ENCODE measurements around the gene RTP2. TPM values are rescaled to one million over a fixed set of nuclear protein-coding genes. Genes with fewer than 3 reads are reported as not detected.

Gene RTP2
- total and polyA plus RNA-seq, 8 donors: not detected

GRCh38 chr3:187739561-187740332, 37.4 kb upstream of the RTP2 start:
- Histone ChIP-seq H3K9me3 (no peaks in the 10 kb centered on the region), H3K36me3 (peaks cover 0 to 12% of the 10 kb centered on the region in 2 donors), H3K4me3 (peak overlapping the region; percentile 9 to 57), H3K27me3 (no peaks in the 10 kb centered on the region), H3K27ac (peak overlapping the region; percentile 99), H3K4me1 (peaks cover 27 to 63% of the 10 kb centered on the region in 2 donors)
- peak; percentile 96 to 97 for TF ChIP-seq CTCF (IDR thresholded peaks at IDR 0.05)
- peak; percentile 86 to 95 (median 91) for DNase-seq
- ATAC-seq: peak; percentile 44
- intact Hi-C loops (cut with DNase I): loop anchor here (5.0 to 10.0 kb wide), 3 partner anchors 1213 to 1405 kb away; no protein-coding TSS in a partner anchor

DNA sequence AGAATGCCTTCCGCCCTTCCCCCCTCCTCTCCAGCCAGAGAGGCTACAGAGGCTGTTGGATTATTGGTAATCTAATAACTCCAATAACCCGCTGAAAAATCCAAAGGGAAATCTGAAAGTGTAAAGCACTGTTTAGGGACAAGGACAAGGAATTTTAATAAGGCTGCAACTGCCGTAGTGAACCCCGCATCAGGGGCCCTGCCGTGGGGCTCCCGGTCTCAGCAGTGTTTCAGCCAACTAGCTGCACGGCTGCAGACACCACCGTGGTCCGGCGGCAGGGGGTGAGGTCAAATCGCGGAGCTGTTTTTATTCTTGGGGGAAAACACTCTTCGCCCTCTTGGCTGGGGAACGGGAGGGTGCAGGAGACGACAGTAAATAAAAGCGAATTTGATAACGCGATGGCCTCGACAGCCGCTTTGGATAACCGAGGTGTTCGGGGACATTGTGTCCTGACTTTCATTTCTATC, 36.8 kb upstream of the RTP2 start:
- DNase-seq: peak in 1 of 4 donors; percentile 84
- H3K27ac ChIP-seq: peak overlapping the region; percentile 99
- no peaks in the 10 kb centered on the region for H3K9me3 ChIP-seq
- peaks cover 0 to 18% of the 10 kb centered on the region in 2 donors for H3K36me3 ChIP-seq
- intact Hi-C loops (cut with DNase I): no loop called here
- peaks cover 27 to 65% of the 10 kb centered on the region in 2 donors for H3K4me1 ChIP-seq
- TF ChIP-seq CTCF (IDR thresholded peaks at IDR 0.05): no peak
- peak; percentile 0 for ATAC-seq
- H3K27me3 ChIP-seq: no peaks in the 10 kb centered on the region
- peak overlapping the region; percentile 9 to 57 for H3K4me3 ChIP-seq

DNA sequence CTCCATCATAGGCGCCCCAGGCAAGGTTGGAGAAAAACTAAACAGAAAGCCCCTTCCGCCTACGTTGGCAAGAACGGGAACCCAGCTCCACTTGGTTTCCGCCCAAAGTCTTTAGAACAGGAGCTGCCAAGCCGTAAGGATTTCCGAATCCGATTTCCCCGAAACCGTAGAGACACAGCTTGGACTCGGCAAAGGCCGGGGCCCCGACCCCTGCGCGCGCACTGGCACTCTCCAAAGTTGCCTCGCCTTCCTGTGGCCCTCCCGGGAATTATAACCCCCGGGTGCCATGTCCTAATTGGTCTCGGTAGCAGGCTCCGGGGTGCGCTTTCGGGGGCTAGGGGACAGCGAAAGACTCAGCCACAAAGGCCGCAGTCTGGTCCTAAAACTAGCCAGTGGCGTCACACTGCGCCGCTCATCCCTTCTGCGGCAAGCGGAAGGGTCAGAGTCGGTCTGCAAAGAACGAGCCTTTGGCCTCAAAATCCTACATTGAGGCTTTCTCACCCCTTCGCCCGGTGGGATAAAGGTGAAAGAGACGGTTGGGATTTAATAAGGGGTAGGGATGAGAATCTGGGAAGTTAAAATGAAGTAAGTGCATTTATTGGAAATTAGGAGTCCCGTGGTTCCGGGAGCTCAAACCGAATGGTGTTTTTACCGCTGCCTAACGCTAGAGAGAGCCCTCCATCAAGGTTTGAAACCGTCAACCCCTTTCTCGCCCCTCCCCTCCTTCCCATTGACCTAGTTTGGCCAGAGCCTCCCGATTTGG, 36.2 kb upstream of the RTP2 start:
- ATAC-seq (peak; percentile 67), DNase-seq (peak; percentile 86 to 96 (median 92))
- TF ChIP-seq CTCF (IDR thresholded peaks at IDR 0.05): peak; percentile 49 to 66
- no peaks in the 10 kb centered on the region for H3K27me3 ChIP-seq
- intact Hi-C loops (cut with DNase I): no loop called here
- H3K4me1 ChIP-seq: peaks cover 27 to 68% of the 10 kb centered on the region in 2 donors
- H3K4me3 ChIP-seq: peak overlapping the region; percentile 44 to 57
- peak overlapping the region; percentile 99 for H3K27ac ChIP-seq
- peaks cover 0 to 24% of the 10 kb centered on the region in 2 donors for H3K36me3 ChIP-seq
- no peaks in the 10 kb centered on the region for H3K9me3 ChIP-seq

DNA sequence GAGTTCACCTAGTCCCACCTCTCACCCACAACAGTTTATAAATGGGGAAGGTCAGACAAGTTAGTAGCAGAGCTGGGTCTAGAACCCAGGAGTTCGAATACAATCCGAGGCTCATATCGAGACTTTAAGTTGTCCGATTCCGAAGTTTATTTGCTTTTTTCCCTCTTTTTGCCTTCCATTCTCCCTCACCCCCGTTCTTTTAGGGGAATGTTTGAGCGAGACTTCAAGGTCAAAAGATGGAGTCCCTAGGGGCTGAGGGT, 35.6 kb upstream of the RTP2 start:
- Histone ChIP-seq H3K4me3 (peak overlapping the region; percentile 44 to 57), H3K4me1 (peaks cover 27 to 68% of the 10 kb centered on the region in 2 donors), H3K27me3 (no peaks in the 10 kb centered on the region), H3K27ac (peak overlapping the region; percentile 99), H3K9me3 (no peaks in the 10 kb centered on the region), H3K36me3 (peaks cover 0 to 30% of the 10 kb centered on the region in 2 donors)
- ATAC-seq: no peak
- DNase-seq: no peak
- intact Hi-C loops (cut with DNase I): no loop called here
- no peak for TF ChIP-seq CTCF (IDR thresholded peaks at IDR 0.05)
